Lower leg skin (tissue), 4 donors: Measurements from ENCODE around the gene C14orf180. TPM values are rescaled to one million over a fixed set of nuclear protein-coding genes. Genes with fewer than 3 reads are reported as not detected.
A peak's percentile ranks its signal among the peaks of the same experiment; 100 is the strongest.

Experiments used
- DNase-seq, 2 donors: peaks; one replicate each; pipeline ENCODE4 v3.0.0-alpha.2; 2019; ENCODE audit warnings: low spot score in 2 of 2
- H3K4me3 ChIP-seq: fragments of 200-600 bp; sonication (generic); 2 replicates; pipeline ENCODE4 v1.5.1; 2017; ENCODE audit warnings: mild to moderate bottlenecking, low read depth; ENCODE audit not compliant: poor library complexity, severe bottlenecking
- POLR2A ChIP-seq, 2 donors: fragments of 450-650 bp; IDR thresholded peaks; one replicate each; pipeline ENCODE4 v1.6.1; 2016 to 2017; ENCODE audit warnings: antibody characterized with exemption in 2 of 2, mild to moderate bottlenecking in 1 of 2, moderate library complexity in 1 of 2
- WGBS, 2 donors: methylation state at CpG; one replicate each; pipeline ENCODE4 v1.1.5; 2018; 5-methylcytosine and 5-hydroxymethylcytosine counted together
- intact Hi-C: fragments of 100-400 bp; cut with DNase I; formaldehyde crosslinking; loops from one replicate; pipeline ENCODE4 v1.15.0; 2023; ENCODE audit warnings: low total_unique reads
- total RNA-seq, 4 donors: library from RNA; depleted of rRNA; stranded (reverse); fragments of >200 nt; gene quantifications; one replicate each; pipeline ENCODE4 v1.1.0, GENCODE V29; 2016
- TF ChIP-seq, protein P1 (sequence below), 3 donors: fragments of 450-650 bp; IDR thresholded peaks; one replicate each; pipeline ENCODE4 v1.5.1; 2016; ENCODE audit warnings: antibody characterized with exemption in 3 of 3, mild to moderate bottlenecking in 3 of 3, moderate library complexity in 2 of 3

The C14orf180 gene
- total RNA-seq, 4 donors from 2014 or later: 0.98 TPM; not detected in 3

DNA sequence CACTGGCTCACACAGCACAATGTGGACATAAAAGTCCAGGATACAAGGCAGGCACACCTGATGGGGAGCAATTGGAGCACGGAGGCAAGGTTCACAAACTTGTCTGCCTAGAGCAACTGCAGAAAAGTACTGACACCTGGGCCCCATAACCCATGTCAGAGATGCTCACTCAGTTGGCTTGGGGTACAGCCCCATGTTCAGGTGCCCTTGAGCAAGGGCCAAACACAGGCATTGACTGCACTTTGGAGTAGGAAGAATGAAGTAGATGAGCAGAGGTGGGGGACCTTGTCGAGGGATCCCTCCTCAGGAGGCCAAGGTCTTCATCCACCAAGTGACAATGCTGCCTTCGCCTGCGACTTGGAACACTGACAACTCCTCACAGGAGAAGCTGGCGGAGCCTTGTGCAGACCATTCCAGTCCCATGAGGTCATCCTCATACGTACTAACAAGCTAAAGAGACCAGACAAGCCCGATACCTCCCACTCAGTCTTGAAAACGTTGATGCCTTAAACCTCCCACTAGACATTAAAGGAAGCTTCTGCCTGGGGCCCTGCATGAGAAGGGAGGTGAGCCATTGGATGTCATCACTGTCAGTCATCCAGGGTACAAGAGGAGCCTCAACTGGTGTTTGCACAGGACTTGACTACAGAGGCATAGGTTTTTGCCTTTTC lies 42.5 kb upstream of the C14orf180 start:
- H3K4me3 ChIP-seq: no peak overlapping the region
- TF ChIP-seq POLR2A (IDR thresholded peaks at IDR 0.05): no peak
- TF ChIP-seq, protein P1, sequence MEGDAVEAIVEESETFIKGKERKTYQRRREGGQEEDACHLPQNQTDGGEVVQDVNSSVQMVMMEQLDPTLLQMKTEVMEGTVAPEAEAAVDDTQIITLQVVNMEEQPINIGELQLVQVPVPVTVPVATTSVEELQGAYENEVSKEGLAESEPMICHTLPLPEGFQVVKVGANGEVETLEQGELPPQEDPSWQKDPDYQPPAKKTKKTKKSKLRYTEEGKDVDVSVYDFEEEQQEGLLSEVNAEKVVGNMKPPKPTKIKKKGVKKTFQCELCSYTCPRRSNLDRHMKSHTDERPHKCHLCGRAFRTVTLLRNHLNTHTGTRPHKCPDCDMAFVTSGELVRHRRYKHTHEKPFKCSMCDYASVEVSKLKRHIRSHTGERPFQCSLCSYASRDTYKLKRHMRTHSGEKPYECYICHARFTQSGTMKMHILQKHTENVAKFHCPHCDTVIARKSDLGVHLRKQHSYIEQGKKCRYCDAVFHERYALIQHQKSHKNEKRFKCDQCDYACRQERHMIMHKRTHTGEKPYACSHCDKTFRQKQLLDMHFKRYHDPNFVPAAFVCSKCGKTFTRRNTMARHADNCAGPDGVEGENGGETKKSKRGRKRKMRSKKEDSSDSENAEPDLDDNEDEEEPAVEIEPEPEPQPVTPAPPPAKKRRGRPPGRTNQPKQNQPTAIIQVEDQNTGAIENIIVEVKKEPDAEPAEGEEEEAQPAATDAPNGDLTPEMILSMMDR (IDR thresholded peaks at IDR 0.05): no peak
- peak in 1 of 2 donors; percentile 77 for DNase-seq
- WGBS, 2 donors: 21 to 27% methylated on average over 8 of the region's 8 CpGs
- intact Hi-C loops: no loop called here

DNA sequence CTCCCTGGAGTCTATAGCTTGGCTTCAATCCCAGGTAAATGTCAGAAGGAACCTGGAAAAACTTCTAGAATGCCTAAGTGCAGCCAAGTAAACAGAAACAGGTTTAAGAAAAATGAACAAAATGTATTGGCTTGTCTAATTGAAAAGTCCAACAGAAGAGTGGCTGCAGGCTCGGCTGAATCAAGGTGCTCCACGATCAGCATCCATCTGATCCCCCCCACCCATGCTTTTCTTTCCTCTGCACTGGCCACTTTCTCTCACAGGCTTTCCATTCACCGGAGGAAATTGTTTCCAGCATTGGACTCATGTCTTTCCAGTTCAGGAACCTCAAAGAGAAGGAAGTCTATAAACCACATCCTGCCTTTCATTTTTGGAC lies 42.0 kb upstream of the C14orf180 start:
- intact Hi-C loops: no loop called here
- TF ChIP-seq POLR2A (IDR thresholded peaks at IDR 0.05): no peak
- TF ChIP-seq, protein P1 (IDR thresholded peaks at IDR 0.05): no peak
- peak in 1 of 2 donors; percentile 29 for DNase-seq
- no peak overlapping the region for H3K4me3 ChIP-seq
- WGBS, 2 donors: 22 to 40% methylated on average over 3 of the region's 3 CpGs

DNA sequence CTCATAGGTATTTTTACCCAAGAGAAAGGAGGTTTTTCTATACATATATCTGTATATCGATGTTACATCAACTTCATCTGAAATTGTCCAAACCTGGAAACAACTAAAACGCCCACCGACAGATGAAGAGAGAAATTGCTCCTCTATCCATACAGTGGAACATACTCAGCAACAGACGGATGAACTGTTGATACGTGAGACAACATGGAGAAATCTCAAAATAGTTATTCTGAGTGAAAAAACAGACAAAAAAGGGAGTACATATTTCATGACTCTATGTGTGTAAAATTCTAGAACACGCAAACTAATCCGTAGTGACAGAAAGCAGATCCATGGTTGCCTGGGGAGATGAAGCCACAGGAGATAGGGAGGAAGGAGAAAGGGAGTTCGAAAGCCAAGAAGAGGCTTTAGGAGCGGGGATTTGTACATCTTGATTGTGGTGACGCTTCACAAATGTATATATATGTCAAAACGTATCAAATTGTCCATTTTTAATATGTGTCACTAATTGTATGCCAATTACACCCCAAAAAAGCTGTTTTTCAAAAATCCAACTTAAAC lies 37.6 kb upstream of the C14orf180 start:
- DNase-seq: no peak
- H3K4me3 ChIP-seq: no peak overlapping the region
- intact Hi-C loops: no loop called here
- WGBS, 2 donors: 88% methylated on average over 11 of the region's 11 CpGs
- TF ChIP-seq, protein P1 (IDR thresholded peaks at IDR 0.05): no peak
- TF ChIP-seq POLR2A (IDR thresholded peaks at IDR 0.05): no peak

DNA sequence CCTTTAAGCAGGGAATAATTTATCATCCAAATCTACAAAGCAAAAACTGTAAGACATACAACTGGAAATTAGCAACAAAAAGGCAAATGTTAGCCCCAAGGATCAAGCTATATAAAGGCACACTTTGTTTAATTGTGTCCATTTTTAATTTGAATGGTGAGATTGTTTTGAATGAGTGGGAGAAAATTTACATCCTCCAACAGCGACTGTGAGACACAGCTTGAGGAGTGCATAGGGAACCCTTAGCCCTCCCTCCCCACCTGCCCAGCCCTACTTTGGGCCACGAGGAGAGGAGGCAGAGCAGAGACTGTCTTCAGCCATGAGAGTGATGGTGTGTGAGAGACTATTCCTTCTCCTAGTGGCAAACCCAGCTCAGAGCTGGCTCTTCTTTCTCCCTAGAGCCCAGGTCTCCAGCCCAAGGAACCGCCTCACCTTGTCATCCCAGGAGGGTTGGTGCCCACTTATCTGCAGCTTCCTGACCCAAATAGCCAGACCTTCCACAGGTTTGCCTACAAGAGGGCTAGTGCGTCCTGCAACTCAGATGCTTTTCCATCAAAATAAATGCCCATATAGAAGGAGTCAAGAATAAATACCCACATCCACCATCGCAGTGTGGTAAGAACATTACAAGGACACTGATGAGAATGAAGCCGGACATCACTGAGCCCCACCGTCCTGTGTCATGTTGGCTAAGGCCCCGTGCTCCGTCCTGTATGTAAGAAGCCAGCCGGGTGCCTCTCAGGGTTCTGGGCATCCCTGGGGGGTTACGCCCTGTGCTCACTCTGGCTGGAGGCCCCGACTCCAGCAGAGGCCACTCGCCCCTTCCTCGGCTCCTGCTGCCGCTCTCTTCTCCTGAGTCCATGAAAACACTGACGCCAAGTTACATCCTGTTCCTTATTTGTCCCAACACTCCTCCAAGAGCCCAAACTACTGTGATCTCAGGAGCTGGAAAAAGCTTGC lies 36.4 kb upstream of the C14orf180 start:
- DNase-seq: peak in 1 of 2 donors; percentile 82
- 86% methylated on average over 16 of the region's 16 CpGs for WGBS, 2 donors
- TF ChIP-seq, protein P1 (IDR thresholded peaks at IDR 0.05): no peak
- TF ChIP-seq POLR2A (IDR thresholded peaks at IDR 0.05): no peak
- intact Hi-C loops: no loop called here
- no peak overlapping the region for H3K4me3 ChIP-seq

DNA sequence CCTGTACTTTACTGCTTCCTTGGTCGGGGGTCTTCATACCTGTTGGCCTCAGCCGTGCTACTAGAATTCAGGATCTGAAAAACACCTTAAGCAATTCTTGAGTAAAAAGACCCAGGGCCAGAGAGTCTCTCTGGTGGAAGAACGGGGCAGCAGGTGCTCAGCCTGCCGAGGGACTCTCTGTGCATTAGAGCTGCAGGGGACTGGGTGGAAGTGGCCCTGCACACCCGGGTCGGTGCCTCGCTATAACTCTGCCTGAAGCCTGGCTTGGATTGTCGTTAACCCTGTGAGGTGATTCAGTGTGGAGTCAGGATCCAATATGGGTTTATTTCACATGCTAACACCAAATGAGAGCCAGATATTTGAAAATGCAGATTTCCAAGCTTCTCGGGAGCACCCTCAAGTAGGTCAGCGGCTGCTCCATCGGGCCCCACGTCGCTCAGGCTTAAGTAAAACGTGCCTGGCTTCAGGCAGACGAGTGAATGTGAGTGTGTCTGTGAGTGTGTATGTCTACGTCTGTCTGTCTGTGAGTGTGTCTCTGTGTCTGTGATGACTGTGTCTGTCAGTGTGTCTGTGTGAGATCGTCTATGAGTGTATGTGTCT lies 35.1 kb upstream of the C14orf180 start:
- no peak overlapping the region for H3K4me3 ChIP-seq
- no peak for TF ChIP-seq POLR2A (IDR thresholded peaks at IDR 0.05)
- TF ChIP-seq, protein P1 (IDR thresholded peaks at IDR 0.05): no peak
- intact Hi-C loops: no loop called here
- WGBS, 2 donors: 39 to 63% methylated on average over 17 of the region's 17 CpGs
- peak in 1 of 2 donors; percentile 73 for DNase-seq
